GM19452 (cell line): ENCODE measurements around the gene C1orf174.

Experiments
- ATAC-seq: cut with Tn5 transposase; IDR thresholded peaks from one replicate; pipeline ENCODE4 v1.9.1; 2021; ENCODE audit not compliant: unreplicated experiment

C1orf174 gene

DNA sequence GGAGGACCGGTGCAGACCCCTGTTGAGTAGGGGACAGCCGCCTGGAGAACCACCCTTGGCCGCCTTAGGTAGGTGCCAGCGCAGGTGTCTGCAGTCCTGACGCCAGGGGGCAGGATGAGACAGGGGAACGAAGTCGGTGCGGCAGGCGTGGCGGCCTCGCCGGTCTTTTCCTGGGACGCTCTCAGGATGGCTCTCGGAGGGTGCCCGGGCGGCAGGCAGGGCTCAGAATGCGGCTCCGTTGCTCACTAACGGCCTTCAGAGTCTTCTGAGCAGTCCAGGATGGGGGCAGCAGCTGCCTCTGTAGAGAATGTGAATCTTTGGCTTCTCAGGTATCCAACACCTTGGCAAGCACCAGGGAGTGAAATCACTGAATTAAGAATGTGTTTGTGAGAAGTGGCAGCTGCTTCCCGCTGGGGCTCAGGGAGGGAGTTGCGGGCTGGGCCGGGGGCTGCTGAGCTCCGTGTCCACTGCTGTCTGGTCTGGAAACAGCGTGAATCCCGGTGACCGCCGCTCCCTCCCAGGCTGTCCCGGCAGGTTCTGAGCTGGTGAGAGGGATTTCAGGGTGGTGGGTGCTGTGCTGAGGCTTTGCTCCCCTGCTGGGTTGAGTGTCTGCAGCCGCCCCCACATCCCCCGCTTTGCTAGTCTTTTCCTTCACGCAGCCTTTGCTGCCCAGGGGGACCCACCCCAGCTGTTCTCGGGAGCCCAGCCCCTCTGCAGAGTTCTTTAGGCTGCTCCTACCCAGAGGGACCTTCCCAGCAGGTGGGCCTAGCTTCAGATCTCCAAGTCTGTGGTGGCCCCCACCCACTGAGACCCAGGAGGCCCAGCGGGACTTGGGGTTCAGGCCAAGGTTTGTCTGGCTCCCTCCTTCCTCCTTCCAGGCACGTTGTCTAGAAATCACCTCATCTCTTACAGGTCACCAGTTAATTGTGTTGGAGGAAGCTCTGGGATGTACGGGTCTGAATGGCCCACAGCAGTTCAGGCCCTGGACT, 11.1 kb upstream of the C1orf174 start:
- no peak for ATAC-seq

DNA sequence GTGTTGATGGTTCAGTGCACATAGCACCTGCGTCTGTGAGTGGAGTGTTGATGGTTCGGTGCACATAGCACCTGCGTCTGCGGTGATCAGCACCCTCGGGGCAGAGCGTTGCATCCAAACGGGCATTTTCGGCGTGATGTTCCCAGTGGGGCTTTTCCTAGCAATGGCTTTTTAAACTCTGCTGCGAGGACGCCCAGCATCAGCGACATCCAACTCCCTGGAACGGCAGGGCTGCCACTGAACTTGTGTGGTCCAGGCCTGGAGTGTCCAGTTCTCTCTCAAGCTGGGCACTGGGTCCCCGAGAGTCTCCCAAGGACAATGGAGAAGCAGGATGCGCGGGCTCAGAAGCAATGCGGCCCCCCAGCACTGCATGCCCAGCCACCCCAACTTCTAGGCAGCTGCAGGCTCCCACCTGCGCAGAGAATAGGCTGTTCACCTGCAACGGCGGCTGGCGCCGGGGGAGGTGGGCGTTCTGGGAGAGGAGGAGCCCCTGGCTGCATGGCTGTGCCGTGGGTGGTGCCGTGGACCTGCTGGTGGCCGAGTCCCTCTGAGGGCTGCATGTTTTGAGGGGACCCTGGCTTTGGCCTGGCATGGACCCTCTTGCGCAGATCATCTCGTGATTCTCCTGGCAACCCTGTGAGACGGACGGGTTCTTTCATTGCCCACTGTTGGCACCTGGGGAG, 10.1 kb upstream of the C1orf174 start:
- no peak for ATAC-seq

DNA sequence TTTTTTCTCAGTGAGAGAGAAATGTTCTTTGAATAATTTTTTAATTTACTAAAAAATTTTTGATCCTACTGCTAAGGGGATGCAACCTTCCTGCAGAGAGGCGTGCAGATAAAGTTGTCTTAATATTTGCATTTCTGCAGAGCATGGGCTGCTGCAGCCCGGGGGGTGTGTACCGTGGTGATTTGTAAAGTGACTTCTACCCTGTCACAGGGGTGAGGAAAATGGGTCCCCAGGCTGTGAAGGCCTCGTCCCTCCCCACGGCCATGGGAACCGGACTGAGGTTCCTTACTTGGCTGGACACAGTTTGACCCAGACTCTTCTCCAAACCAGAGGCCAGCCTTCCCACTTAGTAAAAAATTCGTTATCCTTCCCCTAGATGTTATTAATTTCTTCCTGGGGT, 9.5 kb upstream of the C1orf174 start:
- ATAC-seq, result no peak

DNA sequence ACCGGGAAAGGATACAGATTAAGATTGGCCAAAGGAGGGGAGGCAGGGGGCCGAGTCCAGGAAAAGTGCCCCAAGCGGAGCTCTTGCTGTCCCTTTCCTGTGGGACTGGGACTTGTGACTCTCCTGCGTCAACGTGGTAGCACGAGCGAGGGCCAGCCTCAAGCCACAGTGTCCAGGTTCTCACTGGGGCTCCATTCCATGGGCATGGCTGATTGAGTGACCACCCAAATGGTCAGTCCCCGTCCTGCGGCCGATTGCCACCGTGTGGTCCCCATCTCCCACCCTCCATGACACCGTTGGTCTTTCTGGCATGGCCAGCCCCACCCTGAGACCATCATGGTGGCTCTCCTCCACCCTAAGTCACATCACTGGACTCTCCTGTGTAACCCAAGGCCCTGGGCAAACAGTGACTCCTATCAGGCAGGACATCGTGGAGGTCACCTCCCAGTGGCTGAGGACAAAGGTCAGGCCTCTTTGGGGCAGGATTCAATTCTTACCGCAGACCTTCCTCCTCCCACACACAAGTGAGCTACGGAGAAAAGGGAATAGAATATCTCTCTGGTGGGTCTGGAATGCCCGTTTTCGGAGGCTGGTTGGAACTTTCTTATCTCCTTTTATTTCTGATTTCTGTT, 8.9 kb upstream of the C1orf174 start:
- no peak for ATAC-seq

DNA sequence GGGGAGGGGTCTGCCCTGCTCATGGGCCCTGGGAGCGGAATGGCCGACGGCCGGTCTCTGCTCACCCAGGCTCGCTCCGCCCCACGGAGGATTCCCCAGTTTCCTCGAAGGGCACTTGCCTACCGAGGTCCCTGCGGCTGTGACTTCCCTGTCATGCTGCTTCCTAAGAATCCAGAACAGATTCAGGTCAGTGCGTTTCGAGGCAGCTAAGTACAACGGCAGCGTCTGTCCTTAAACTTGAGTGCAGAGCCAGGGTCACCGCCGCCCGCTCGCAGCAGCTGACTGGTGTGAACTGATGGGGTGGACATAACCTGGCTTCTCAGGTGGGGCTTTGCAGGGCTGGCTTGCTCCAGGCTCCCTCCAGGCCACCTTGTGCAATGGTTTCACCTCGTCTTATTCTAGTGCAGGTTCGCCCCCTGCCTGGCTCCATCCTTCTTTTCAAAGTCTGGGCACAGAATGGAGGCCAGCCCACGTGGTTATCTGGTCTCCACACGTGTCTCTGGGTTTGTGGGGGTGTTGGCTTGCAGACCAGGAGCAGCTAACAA, 7.6 kb upstream of the C1orf174 start:
- ATAC-seq, result no peak

DNA sequence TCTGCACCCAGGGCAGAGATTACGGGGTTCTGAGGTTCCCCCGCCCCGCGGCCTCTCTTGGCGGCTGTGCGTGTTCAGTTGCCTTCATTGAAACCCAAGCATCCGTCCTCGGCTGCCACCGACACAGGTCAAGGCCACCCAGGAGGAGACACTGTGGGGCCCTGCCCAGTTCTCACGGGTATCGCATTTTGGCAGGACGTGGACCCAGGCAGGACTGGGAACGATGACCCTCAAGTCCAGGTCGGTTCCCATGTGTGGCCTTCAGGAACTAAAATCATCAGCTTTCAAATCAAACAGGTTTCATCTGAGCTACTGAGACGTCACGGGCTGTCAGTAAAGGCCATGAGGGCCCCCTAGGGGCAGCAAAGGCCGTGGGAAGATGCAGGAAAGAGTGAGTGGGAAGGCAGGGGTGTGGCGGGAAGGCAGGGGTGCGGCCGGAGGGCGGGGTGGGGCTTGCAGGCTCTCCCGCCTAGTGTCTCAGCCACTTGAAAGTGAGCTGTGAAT, 7.0 kb upstream of the C1orf174 start:
- no peak for ATAC-seq

DNA sequence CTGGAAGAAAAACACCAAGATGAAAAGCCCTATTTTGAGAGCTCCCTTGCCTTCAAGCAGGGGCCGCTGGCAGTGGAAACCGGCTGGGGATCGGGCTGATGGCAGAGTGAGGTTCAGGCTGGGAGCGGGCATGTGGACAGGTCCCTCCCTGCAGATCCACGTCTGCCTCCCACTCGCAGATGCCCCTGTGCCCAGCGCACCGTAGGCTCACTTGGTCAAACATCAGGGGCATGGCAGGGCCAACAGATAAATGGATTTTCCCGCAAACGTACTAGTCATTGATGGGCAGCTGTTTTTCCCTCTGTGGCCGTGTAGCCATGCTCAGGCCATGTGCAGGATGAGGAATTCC, 6.6 kb upstream of the C1orf174 start:
- no peak for ATAC-seq

DNA sequence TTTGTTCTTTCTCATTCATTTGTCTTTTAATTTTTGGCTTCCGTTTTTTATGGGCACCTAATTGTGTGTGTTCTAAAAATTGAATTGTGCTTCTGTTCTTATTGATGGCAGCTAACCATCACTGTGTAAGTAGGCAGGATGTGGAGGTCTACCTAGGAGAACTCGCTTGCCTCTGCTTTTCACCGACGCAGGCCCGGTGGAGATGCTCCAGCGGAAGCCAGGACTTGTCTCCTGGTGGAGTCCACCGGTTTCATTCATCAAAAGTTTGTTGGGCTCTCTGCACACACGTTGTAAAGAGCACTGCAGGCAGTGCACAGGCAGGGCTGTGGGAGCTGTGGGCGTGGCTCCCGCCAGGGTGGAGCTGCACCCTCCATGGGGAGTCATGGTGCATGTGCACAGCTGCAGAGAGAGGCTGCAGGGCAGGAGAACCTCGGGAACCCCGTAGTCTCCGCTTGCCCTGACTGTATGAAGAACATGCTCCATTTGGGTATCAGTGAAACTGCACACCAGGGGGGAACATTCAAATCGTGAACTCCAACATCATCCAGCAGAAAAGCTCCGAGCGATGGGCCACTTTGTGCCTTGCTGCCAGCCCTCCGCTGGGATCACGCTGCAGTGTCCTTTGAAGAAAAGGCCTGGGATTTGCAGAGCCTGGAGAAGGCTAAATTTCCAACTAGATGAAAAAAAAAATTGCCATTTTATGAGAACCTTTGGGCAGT, 6.0 kb upstream of the C1orf174 start:
- no peak for ATAC-seq

DNA sequence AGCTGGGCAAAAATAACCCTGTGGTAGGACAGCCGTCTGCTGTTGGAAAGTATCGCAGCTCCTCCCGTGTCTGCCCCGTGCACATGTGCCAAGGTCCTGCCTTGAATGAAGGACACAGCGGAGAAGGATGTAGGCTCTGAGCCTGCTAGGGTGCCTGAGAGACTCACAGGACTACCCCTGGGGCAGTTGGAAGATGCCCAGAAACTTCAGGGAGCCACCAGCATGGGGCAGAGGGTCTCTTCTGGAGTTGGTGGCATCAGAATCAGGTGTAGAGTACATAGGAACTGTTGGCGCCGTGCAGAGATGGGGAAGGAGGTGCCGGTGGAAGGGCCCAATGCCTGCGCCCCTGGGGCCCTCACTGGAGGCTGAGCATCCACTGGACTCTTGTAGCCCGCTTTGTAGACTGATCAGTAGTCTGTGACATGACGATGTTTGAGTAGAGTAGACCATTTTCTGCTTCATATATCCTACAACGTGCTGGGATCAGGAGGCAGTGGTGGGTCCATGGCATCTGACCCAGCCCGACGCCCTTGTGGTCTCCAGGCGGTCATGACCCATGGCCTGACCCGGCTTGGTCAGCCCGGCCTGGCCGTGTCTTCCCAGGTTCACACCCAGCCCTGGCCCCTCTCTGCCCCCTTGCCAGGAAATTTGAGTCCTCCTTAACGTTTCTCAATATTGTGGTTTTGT, 5.3 kb upstream of the C1orf174 start:
- no peak for ATAC-seq

DNA sequence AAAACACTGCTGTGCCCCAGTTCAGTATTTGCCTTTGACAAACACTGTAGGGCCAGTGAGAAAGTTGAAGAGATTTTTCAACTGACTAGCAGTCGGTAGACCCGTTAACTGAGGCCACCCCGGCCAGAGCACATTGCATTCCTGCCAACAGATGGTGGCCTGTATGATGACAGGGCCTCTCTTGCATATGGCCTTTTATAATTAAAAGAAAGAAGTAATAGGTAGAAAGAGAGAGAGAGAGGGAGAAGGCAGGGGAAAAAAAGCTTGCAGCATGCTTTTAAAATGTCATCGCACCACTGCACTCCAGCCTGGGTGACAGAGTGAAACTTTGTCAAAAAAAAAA, 4.7 kb upstream of the C1orf174 start:
- ATAC-seq, result no peak

DNA sequence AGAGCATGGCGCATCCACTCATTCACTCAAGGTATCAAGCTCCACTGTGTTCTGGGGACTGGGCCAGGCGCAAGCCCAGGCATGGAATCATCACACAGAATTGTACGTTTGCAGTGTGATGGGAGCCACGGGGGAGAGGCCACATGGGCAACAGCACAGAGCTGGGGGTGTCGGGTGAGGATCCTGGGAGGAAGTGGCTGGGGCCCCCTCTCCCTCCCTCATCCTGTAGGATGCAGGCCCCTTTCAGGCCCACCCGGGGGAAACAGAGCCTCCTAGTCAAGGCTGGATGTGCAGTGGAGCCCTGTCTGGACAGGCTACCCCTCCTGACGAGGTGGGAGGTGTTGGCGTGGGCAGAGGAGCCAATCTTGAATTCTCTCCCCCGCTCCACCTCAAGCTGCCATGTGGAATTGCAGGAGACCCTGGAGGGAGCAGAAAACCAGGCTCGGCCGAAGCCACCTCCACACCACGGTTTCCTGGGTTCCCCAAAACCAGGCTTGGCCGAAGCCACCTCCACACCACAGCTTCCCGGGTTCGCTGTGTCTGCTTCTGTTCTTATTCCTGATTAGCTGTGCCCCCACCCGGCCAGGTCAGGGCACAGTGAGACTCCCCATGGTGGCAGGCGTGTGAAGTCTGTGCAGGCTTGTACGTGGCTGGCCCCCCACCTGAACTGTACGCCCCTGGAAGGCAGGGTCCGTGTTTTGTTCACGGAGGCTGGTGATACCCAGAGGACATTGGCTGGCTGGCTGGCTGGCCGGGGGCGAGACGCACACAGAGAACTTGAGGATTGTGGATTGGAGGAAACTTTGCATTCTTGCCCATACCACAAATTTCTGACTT, 4.2 kb upstream of the C1orf174 start:
- ATAC-seq, result no peak

DNA sequence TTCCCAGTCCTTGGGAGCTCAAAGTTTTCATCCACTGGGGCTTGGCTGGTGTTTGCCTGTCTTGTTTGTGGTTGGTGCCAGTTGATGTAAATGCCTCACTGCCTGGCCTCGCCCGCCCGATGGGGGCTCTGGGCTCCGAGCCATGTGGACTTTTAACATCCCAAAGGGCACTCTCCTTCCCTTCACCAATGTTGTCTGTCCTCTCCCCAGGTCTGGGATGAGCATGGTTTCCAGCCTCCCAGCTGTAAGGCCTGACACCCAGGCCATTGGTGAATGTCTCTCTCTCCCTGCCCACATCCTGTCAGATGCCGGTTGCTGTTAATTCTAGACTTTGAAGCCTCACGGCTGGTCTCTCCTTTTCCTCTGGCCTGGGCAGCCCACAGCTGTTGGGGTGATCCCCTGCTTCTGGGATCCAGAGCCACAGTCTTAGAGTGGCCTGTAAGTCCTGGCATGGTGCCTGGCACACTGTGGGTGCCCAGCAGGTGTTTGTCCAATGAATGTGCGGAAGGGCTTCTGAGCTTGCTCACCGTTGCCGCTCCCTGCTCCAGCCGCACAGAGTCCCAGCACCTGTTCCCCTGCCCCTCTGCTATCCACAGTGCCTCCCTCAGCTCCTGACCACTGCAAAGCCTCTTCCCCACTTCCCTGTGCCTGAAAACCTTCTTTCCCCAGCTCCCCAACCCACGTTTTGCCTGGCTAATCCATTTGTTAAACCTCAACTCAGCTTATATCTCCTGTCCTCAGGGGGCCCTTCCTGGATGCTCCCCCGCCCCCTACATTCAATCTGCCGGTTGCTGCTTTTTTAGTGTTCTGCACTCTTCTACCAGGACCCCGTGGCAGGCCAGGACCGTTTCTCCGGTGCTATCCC, 3.3 kb upstream of the C1orf174 start:
- no peak for ATAC-seq

DNA sequence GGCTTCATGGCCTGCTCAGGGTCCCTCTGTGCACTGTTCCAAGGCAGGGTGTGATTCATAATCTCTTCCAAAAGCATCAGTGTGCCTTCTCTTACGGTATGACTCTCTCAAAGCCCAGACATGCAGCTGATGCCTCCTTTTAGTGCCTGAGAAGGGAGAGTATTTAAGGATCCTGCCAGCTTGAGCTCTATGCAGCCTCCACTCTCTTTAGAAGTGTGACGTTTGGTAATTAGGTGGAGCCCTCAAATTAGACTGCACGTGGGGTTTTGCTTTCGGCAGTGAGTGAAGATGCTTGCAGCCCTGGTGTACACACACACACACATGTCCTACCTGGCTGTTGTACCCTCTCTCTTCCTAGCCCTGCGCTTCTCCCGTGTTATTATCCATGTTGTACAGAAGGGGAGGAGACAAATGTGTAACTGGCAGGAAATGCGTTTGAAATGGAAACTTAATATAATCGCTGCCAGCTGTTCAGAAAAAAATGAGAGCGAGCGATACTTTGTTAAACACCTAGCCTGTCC, 2.6 kb upstream of the C1orf174 start:
- no peak for ATAC-seq

DNA sequence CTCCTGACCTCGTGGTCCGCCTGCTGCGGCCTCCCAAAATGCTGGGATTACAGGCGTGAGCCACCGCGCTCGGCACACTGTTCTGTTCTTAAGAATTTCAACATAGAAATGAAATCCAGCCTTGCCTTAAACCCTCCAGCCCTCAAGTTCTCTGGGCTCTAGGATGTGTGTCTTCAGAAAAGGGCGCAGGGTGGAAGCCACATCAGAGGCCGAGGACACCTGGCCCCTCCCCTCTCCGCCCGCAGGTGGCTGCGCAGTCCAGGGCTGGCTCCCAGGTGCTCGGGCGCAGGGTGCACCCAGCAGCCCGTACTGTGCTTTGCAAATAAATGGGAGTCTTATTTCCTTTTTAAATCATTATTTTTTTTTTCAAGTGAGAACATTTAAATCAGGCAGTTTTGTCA, 2.0 kb upstream of the C1orf174 start:
- ATAC-seq, result no peak

DNA sequence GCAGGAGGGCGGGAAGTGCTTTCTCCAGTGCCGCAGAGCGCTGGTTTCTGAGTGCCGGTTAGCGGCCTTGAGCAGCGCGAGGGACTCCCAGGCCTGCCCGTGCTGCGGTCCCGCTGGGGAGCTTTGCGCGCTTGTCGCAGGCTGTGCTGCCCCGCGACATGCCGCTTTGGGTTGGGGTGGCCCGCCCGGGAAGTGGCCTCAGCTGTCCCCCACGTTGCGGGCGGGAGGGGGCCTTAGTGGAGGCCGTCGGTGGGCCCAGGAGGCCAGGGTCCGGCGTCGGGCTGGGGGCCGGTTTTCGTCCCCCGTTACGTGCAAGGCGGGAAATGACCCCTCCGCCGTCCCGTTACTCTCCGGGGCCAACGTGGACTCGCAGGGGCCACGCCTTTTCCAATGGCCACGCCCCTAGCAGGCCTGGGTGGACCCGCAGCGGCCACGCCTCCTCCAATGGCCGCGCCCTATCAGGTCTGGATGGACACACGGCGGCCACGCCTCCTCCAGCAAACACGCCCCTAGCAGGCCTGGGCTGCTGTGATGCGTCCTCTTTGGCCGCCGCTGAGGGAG, 977 bp upstream of the C1orf174 start:
- ATAC-seq, result peak; percentile 48

DNA sequence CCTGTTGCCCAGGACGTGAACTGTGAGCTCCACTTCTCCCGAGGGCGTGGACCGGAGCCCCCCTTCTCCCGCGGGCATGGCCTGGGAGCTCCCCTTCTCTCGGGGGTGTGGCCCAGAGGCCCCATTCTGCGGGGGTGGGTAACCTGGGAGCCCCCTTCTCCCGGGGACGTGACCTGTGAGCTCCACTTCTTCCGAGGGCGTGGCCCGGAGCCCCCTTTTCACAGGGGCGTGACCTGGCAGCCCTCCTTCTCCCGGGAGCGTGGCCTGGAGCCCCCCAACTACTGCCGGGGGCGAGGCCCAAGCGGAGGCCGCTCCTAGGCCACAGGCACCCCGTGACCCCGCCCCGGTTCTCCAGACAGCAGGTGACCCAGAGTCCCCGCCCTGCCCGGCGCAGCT, 320 bp downstream of the C1orf174 start:
- no peak for ATAC-seq

DNA sequence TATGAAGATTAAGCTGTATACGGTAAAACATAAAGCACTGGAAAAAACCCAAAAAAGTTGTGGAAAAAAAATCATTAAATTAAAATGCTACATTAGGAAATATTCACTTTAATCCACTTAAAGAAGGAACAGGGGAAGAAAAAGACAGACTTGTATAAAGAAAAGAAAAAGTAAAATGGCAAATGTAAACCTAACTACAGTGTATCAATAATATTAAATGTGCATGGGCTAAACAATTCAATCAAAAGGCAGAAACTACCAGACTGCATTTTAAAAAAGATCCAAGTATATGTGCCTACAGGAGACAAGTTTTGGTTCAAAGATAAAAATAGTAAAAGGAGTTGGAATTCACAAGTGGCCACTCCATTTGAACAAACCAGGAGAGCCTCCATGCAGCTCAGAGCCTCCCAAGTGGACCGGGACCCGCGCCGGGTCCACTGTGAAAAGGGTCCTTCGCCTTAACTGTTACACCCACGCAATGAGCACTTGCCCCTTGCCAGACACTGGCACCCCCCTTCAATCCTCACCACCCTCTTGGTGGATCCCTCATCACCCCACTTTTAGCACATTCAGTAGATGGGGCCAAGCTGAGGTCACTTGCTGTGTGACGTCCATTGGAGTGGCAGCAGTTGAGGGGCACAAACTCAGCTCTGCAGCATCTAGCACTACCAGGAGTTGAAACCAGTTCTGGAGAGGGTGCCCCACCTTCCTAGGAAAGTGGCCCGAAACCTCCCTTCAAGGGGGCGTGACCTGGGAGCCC, 898 bp downstream of the C1orf174 start:
- ATAC-seq, result no peak

DNA sequence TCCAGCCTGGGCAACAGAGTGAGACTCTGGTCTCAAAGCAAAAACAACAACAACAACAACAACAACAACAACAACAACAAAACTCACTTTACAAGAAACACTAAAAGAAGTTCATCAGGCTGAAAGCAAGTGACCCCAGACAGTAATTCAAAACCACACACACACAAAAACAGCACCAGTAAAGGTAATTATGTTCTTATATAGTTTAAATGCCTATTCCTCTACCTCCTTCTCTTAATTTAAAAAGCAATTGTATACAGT, 1.7 kb downstream of the C1orf174 start:
- ATAC-seq, result no peak
